ENCODE measurements around the gene CEP95.

- TF ChIP-seq CTCF (IDR thresholded peaks at IDR 0.05; ENCODE audit: low read length) (no peak), EZH2 (optimal IDR thresholded peaks at IDR 0.05; ENCODE audit: low read depth, low read length) (no peak)
These were observed 68.7 kb downstream of the CEP95 start for GRCh38 chr17:64575431-64575830.

Data from MM.1S (cell line).